Umbilical cord (tissue), 1 donor: ENCODE measurements around the gene GPC4. TPM values are rescaled to one million over a fixed set of nuclear protein-coding genes. Genes with fewer than 3 reads are reported as not detected.

ENCODE experiments used
- total RNA-seq: library from RNA; depleted of rRNA; stranded (reverse); fragments of >200 nt; gene quantifications from one replicate; pipeline ENCODE4 v1.2.3, GENCODE V29; 2014; ENCODE audit warnings: low replicate concordance; ENCODE audit not compliant: insufficient read depth

The GPC4 gene
- total RNA-seq, 1 donor from 2014 or later: 17.1 TPM

Other genes starting within 250 kb of the GPC4 start
- gene TFDP3, start 197.1 kb downstream of the GPC4 start, total RNA-seq: not detected